Stimulated activated CD4-positive, alpha-beta T cell treated with anti-CD3 and anti-CD28 coated beads, Interleukin-1b, Interleukin-23, amount 100 ng/mL, for 48 hours (primary cell): Measurements from ENCODE around the gene TCF15.
A peak's percentile ranks its signal among the peaks of the same experiment; 100 is the strongest.
"Not testable (repeated sequence)": the region's sequence is repeated elsewhere in the genome, so short reads cannot be mapped to it uniquely, and the experiment has no call there.

Source experiments
- DNase-seq: peaks from one replicate; pipeline ENCODE4 v3.0.0-alpha.2; 2020

Gene TCF15

DNA sequence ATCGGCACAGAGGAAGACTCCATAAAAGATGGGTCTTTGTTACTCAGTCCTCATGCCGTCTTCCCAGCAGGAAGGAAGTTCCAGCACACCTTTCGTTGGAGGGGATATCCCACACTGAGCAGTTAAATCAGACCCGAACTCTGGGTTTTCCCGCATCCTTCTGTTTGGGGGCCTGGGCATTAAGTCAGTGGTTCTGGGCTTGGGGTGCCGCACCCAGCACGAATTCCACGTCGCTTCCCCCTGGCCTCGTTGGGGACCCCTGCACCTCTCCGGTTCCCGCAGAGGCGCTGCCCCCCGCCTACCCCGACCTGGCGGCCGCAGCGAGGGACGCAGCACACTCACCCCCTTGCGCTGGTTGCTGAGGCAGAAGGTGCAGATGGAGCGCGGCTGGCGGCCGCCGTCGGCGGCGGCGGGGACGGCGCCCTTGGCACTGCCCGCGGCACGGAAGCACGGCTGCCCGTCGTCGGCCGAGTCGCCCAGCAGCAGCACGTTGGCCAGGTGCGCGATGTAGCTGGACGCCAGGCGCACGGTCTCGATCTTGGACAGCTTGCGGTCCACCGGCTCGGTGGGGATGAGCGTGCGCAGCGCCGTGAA, 641 bp downstream of the TCF15 start:
- DNase-seq, result no peak

DNA sequence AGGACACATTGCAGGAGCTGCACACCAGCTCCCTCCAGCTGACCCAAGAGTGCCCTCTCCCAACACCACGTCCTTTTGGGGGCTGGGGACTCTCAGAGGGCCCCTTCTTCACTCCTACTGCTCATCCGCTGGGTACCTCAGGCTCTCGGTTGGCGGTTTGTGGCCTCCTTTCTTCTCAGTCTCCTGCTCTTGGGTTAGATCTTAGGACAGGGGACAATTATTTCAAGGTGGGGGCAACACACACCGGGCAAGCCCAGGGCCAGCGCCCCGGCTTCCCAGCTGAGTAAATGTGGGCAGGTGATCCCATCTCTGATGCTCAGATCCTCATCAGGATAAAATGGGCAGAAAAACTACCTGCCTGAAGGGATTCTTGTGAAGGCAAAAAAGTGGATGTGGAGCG, 1.1 kb downstream of the TCF15 start:
- no peak for DNase-seq

DNA sequence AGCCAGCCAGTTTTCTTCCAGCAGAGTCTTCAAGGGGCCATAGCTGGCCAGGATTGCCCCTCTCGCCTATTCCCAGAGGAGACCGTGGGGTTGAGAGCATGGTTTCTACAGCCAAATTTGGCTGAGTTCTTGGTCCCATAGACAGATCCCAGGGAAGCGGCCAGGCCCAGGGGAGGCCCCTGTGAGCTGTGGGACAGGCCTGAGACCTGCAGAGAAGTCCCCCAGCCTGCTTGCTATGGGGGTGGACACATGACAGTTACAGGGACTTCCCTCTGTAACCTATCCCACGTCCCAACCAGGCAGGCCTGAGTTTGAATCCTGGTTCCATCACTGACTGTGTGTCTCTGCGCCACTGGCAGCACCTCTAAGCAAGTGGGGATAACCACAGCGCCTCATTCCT, 2.6 kb downstream of the TCF15 start:
- DNase-seq, result no peak

DNA sequence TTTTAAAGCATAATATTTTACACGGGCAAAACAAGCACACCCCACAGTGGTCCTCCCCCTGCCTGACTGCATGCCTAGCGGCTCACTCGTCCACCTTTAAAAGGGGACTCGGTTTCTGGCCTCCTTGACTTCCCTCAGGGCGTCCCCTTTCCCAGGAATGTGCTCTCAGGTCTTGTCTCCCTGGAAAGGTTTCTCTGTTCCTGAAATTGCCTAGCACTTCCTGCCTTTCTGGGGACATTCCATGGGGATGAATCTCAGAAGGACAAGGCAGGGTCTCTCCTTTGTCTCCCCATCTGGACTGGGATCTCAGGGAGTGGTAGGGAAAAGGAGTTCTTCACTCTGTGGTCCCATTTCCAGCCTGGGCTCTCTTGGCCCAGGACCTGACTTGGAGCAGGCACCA, 4.9 kb downstream of the TCF15 start:
- no peak for DNase-seq

DNA sequence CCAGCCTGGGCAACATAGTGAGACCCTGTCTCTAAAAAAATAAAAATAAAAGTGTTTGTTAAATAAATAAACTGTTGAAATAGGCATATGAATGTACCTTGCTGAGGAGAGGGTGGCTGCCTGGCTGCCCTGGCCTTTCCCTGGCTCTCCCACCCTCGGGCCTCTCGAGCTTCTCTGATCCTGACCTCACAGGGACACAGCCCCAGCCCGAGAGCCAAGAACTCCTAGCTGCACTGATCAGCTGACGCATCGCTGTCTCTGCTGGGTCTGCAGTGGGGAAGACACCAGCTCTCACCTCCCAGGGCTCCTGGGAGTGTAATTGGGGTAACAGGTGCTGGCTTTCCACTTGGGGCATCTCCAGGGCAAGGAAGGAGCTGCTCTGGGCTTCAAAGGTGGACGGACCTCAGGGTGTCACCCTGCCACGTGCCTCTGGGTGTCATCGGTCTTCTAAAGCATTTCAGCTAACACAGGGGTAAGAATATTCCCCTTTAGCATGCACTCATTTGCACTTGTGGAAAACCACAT, 6.9 kb downstream of the TCF15 start:
- DNase-seq, result no peak

DNA sequence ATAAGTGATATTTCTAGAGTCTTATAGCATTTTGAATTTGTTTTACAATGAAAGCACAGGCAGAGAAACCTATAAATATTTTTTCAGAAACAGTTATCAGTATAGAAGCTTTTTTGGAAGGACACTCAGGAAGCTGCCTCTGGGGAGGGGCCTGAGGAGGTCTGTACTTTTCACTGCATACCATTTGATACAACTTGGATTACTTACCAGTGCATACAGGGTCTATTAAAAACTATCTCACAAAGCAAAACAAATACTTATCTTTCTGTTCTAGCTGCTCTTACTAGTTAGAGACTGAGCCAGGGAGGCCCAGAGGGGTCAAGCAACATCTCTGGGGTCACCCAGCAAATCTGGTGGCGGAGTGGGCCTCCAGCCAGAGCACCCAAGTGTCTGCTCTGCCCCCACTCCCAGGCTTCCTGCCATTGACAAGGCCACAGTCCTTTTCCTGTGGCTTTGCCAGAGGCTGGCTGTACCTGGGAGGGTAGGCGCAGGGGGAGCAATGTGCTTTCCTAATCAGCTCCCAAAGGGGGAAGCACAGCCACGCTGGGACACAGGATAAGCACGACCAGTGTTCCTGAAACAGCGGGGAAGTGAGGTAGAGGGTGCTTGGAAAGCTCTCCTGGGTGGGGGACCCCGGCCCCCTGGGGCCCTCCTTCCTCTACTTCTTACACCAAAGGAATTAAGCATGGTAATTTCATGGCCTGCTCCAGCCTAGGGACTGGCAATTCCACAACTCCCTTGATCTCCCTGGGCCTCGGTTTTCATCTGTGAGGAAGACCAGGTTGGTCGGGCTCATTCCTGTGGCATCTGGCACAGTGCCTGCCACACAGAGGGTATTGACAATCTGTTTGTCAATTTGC, 7.8 kb downstream of the TCF15 start:
- DNase-seq, result no peak

DNA sequence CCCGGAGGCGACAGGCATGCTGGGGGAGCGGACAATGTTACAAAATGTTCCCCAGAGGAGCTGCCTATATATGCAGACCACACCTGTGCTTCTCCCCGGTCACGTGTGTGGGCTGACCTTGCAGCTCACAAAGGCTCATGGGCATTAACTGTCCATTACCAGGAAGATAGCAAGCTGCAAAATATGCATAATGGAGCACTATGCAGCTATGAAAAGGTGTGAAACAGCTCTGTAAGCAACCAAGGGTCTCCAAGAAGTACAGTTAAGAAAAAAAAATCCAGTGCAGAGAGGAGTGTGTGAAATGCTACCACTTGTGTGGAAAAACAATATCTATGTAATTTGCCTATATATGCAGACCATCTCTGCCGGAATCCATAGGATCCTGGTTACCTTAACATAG, 9.4 kb downstream of the TCF15 start:
- no peak for DNase-seq

DNA sequence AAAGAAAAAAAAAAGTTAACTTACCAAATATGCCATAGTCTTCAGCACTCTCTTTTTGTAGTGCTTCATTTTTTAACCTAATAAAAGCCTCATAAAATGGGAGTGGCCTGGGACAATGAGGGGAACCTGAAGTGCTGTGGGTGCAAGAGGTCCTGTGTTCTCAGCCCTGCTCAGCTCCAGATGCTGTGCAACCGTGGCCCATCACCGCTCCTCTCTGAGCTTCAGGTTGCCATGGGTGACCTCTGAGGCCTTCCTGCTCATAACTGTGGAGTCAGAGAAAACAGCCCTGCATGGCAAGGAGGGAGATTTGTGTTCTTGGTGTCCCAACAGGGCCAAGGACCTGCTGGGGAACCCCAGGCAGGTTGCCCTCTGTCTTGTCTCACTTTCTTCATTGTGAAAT, 10.0 kb downstream of the TCF15 start:
- DNase-seq, result no peak

DNA sequence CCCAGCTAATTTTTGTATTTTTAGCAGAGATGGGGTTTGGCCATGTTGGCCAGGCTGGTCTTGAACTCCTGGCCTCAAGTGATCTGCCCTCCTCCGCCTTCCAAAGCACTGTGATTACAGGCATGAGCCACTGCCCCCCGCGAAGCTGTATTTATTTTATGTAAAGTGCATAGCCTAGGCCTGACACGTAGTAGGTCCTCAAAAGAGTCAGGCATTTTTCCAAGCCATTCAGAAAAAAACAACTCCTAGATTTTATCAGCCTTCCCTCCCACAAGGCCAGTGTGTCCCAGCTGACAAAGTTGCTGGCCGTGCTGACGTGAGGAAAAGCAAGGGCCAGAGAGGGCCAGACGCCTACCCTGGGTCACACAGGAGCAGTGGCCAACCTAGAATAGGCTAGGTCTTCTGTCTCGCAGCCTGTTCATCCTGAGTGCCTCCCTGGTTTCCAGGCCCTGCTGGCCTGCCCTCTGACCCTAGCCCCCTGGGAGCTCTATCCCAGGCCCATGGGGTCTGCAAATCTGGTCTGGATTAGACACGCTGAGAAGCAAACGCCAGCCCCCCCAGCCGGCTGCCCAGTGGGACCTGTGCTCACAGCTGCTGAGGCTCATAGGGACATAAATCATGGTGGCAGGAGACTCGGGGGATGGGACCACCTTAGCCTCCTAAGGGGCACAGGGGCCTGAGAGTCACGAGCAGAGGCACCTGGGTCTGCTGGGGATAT, 11.8 kb downstream of the TCF15 start:
- DNase-seq, result no peak

DNA sequence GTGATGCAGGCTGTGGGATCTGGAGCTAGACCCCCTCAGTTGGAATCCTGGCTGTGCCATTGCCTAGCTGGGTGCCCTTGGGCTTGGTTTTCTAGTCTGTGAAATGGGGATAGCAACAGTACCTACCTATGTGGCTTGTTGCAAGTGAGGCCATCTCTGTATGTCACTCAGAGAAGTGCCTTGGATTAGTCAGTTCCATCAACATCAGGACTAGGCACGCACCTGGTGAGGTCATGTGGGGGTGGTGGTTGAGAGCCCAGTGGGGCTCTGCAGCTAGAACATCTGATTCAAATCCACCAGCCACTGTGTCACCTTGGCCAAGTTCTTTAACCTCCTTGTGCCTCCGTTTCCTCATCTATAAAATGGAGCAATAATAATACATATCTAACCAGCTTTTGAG, 12.5 kb downstream of the TCF15 start:
- DNase-seq, result no peak

DNA sequence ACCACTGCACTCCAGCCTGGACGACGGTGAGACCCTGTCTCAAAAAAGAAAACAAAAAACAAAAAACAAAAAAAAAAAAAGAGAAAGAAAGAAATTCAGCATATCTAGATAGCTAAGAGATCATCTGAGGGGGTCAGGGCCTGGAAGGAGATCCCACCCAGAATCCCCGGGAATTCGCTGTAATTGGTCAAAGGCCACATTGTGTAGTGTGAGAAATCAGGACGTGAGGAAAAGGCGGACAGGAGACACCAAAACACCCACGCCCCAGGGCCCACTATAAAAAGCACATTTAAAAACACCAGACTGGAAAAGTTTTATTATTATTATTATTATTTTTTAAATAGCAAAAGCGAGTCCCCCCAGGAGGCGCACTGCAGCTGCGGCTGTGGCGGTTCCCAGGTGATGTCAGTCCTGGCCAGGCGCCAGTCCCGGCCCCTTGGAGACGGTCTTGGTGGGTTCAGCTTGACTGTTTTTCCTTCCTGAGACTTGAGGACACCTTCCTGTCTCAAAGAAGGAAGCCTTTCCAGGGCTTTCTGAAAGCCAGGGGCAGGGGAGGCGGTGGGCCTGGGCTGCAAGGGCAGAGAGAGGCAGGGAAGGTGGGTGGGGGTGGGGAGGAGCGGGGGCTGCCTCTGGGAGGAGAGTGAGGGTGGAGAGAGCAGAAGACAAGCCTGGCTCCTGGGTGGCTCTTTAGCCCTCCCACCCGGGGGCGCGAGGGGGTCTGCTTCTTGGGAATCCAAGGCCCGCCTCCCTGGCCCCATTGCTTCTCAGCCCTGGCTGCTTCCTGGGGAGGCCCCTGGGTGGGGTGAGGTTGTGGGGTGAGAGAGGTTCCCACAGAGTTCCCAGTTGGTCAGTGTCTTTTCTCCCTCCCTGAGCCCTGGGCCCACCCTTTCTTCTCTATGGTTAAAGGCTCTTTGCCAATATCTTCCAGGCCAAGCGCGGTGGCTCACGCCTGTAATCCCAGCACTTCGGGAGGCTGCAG, 14.5 kb downstream of the TCF15 start:
- DNase-seq, result no peak

DNA sequence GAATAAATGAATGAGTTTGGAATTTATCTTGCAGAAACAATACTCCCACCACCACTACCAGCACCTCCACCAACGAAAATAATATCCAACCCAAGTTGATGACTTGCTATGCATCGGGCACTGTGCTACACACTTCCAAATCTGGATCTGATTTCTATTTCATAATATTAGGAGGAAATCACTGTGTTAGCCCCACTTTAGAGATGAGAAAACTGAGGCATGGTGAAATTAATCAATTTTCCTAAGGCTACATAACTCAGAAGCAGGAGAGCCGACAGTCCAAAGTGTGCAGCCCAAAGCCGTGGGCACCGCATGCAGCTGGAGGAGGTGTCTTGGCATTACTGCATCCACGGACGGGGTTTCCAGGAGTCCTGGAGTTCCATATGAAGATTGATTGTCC, 17.6 kb downstream of the TCF15 start:
- no peak for DNase-seq

DNA sequence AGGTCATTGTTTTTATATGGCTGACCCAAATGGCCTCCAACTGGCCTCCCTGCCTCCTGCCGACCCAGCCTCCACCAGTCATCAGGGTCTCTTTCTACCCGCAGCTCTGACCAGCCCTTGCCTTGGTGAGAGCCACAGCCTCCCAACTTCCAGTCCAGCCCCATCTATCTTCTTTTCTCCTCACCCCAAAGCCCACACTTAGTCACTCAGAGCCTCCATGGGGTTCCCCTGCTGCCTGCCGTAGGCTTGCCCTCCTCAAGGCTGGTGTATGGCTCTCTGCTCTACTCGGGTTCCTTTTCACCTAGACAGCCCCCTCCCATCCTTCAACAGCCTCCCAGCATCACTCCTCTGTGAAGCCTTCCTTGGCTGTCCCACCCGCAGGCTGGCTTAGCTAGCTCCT, 18.2 kb downstream of the TCF15 start:
- DNase-seq, result no peak

DNA sequence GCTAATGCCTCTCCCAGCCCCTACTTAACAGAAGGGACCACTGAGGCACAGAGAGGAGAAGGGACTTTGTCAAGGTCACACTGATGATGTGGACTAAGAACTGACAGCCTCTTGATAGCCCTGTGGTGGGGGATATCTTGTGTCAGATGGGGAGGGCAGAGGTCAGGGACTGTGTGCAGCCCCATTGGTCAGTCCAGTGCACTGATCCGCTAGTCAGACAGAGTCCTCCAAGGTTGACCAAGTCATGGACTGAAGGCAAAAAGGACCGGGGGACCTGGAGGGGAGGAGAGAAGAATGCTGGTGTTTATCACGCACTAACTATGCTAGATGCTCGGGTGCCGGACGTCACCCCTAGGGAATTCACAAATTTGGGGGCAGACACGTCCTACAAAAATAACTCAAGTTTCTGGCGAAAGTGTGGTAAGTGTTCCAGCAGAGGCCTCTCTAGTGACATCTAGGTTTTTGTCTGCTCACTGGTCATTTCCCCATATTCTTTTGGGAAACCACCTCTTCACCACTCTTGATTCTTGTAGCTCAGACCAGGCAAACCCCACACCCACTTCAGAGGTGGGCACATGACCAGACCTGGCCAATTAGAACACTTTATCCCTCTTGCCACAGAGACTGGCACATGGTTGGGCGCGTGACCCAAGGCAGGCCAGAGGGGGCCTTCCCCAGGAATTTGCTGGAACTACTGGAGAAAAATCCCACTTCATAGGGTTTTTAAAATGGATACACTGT, 21.0 kb downstream of the TCF15 start:
- DNase-seq, result no peak

DNA sequence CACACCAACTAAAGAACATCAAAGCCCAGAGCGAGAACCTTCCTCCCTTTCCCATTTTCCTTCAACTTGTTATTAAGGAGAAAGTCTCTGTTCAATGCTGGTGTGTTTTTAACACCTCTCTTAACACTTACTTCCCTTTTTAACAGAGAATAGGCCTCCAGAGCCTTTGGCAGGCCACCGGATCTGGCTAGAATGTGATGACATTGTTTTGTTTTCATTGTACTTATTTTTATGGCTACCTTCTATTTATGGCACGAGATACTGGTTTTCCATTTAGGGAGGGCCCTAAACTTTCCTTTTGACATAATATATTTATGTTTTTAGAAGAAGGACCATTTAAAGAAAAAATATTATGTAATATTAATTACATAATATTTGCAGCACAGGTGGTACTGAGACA, 21.6 kb downstream of the TCF15 start:
- no peak for DNase-seq

DNA sequence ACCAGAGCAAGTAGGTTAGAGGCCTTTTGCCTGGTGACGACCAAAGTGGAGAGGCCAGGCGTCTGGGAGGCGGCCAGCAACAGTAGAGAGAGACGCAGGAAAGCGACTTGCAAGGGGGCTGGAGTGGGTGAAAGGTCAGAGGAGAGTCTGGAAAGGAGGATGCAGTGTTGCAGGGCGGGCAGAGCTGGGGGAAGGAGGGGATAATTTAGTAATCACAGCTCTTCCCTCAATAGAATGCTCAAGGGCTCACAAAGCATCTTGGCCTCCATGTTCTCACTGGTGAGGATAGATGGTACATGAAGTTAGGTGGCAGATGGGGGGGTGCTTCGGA, 25.2 kb downstream of the TCF15 start:
- DNase-seq, result no peak

DNA sequence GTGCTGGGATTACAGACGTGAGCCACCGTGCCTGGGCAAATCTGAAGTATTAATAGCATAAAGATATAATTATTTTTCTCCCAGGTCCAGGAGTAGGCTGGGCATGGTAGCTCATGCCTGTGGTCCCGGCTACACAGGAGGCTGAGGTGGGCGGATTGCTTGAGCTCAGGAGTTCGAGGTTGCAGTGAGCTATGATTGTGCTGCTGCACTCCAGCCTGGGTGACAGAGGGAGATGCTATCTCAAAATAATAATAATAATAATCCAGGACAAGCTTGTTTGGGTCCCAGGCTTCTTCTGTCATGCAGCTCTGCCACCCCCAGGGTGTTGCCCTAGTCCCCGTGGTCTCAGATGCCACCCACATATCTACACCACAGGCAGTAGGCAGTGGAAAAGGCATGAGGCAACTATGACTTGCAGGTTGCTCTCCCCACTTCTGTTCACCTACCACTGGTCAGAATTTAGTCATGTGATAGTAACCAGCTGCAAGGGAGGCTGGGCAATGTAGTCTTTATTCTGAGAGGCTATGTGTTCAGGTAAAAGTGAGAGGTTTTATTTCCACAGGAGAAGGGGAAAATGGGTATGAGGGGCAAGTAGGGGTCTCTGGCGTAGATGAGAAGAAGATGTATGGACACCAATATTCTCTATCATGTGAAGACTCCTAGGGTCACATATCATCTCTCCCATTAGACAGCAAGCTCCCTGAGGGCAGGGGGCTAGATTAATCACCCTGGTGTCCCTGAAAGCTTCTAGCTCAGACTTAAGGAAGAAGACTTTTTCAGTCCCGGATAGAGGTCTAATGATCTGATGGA, 25.7 kb downstream of the TCF15 start:
- peak; percentile 47 for DNase-seq

DNA sequence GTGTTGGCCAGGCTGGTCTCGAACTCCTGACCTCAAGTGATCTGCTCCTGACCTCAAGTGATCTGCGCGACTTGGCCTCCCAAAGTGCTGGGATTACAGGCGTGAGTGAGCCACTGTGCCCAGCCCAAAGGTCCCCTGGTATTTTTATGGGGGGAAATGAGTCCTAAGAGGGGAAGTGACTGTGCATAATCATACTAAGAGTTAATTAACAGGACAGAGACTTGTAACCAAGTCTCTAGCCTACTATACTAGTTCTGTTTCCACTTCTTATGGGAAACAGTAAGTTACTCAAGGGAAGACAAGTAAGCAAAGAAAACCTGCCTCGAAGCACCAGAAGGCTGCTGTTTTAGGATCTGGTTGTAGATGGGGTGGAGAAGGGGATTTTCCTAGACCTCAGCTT, 27.9 kb downstream of the TCF15 start:
- DNase-seq, result no peak

DNA sequence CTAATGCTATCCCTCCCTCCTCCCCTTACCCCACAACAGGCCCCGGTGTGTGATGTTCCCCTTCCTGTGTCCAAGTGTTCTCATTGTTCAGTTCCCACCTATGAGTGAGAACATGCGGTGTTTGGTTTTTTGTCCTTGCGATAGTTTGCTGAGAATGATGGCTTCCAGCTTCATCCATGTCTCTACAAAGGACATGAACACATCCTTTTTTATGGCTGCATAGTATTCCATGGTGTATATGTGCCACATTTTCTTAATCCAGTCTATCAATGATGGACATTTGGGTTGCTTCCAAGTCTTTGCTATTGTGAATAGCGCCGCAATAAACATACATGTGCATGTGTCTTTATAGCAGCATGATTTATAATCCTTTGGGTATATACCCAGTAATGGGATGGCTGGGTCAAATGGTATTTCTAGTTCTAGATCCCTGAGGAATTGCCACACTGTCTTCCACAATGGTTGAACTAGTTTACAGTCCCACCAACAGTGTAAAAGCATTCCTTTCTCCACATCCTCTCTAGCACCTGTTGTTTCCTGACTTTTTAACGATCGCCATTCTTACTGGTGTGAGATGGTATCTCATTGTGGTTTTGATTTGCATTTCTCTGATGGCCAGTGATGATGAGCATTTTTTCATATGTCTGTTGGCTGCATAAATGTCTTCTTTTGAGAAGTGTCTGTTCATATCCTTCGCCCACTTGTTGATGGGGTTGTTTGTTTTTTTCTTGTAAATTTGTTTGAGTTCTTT, 31.0 kb downstream of the TCF15 start:
- DNase-seq, result not testable (repeated sequence)

DNA sequence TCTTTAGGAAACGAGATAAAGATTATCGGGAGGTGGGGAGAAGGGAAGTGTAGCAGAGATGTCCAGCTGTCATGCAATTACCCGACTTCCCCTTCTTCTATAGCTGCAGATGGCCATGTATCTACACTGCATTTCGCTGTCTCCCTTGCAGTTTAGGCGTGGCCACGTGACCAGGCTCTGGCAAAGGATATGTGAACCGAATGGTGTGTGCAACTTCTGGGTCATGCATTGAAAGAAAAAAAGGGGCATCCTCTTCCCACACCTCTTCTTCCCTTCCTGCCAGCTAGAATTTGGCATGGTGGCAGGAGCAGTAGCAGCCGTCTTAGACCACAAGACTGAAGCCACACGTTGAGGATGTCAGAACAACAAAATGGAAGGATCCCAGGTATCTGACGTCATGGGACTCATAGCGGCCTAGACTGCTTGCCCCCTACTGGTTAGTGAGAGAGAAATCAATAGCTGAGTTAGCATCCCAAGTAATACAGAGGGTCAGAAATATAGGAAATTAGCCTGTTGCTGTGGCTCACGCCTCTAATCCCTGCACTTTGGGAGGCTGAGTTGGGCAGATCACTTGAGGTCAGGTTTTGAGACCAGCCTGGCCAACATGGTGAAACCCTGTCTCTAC, 32.8 kb downstream of the TCF15 start:
- DNase-seq, result no peak
